ENCODE data around the gene NTN5. TPM values are rescaled to one million over a fixed set of nuclear protein-coding genes. Genes with fewer than 3 reads are reported as not detected.

Gene NTN5
- total RNA-seq, 1 donor from 2014 or later: 0.98 TPM

GRCh38 chr19:48714759-48715675, 42.2 kb upstream of the NTN5 start:
- intact Hi-C loops (cut with DNase I): no loop called here
- H3K4me1 ChIP-seq: peaks cover 62% of the 10 kb centered on the region
- no peak for DNase-seq (ENCODE audit: extremely low spot score in 2 of 2)
- H3K9me3 ChIP-seq: no peaks in the 10 kb centered on the region
- H3K36me3 ChIP-seq: no peaks in the 10 kb centered on the region
- peak overlapping the region; percentile 95 for H3K27ac ChIP-seq
- no peak for TF ChIP-seq POLR2AphosphoS5 (IDR thresholded peaks at IDR 0.05; ENCODE audit: insufficient read depth in 1 of 2, low read depth in 1 of 2)
- TF ChIP-seq CTCF (IDR thresholded peaks at IDR 0.05): no peak
- TF ChIP-seq POLR2A (IDR thresholded peaks at IDR 0.05): no peak
- no peaks in the 10 kb centered on the region for H3K27me3 ChIP-seq
- H3K4me3 ChIP-seq: peak overlapping the region; percentile 58 to 62

DNA sequence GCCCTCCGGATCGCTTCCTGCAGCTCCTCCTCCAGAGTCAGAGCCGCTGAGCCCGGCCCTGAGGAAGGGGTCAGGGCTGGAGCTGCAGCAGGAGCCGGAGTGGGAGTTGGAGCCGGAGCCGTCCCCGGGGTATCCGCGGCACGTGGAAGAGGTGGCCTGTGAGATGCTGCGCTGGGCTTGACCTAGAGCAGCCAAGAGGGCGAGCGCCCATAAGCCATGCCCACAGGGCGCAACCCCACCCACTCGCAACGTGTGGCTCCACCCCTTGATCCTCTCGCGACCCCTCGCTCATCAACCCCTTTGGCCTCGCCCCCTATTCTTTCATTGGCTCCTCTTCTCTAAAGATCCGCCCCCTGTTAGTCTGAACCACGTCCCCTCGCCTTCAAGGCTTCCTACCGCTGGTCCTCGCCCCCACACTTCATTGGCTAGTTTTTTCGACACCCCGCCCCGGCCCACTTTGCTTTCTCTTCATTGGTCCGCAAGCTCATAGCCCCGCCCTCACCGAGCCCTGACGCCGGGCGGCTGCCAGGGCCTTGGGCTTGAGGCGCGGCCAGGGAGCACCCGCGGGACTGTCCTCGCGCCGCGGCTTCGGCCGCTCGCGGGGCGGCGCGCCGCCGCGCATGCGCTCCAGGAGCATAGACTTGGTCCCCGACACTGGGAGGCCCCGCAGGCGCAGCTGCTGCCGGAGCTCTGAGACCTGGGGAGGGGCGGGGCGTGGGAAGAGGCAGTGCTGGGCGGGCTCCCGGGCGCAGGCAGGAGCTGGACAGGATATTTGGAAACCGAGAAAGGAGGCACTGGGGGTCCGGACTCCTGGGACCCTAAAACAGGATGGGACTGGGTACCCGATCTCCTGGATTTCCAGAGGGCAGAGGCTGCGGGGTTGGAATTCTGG, 41.3 kb upstream of the NTN5 start:
- peak; percentile 99 to 100 for DNase-seq (ENCODE audit: extremely low spot score in 2 of 2)
- Histone ChIP-seq H3K4me1 (peaks cover 54% of the 10 kb centered on the region), H3K36me3 (no peaks in the 10 kb centered on the region), H3K27me3 (no peaks in the 10 kb centered on the region), H3K27ac (peak overlapping the region; percentile 95), H3K9me3 (no peaks in the 10 kb centered on the region), H3K4me3 (peak overlapping the region; percentile 62 to 79)
- TF ChIP-seq CTCF (IDR thresholded peaks at IDR 0.05) (no peak), POLR2A (IDR thresholded peaks at IDR 0.05) (peak in 1 of 2 donors; percentile 58), POLR2AphosphoS5 (IDR thresholded peaks at IDR 0.05; ENCODE audit: insufficient read depth in 1 of 2, low read depth in 1 of 2) (peak; percentile 63 to 72)
- intact Hi-C loops (cut with DNase I): no loop called here

DNA sequence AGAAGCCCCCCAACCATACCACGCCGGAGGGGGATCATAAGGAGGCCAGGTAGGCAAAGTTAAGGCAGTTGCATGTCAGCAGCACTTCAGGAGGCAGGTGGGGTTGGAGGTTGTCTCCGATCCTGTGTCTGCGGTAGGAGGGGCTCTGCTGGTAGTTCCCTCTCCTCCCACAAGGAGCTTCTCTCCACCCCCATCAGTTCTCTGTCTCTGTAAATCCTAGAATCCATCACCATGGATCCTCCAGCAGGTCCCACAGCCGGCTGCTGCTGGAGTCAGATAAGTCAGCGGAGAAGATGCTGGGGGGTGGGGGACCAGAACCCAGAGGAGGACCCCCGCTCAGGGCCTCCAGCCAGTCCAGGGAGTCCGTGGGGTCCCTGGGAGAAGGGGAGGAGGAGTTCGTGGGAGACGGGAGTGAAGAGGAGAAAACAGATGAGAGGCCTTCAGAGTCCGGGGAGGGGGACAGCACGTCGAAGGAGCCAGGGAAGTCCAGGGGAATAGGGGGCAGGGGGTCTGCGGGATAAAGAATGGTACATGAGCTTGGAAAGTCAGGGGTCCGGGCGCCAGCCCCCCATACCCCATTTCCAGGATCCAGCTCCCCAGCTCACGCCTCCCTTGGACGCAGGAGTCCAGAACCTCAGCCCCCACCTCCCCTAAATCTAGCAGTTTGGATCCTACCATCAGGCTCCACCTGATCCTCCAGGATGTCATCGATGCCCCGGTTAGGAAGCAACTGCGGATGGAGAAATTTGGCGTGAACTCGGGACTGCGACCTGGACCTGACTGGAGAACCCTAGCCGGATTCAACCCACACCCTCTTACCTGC, 40.4 kb upstream of the NTN5 start:
- H3K27ac ChIP-seq: peak overlapping the region; percentile 78

More for the DNA sequence above, 40.4 kb upstream of the NTN5 start:
- Histone ChIP-seq H3K27me3 (no peaks in the 10 kb centered on the region), H3K36me3 (no peaks in the 10 kb centered on the region), H3K9me3 (no peaks in the 10 kb centered on the region), H3K4me1 (peaks cover 47% of the 10 kb centered on the region), H3K4me3 (peak overlapping the region; percentile 62 to 79)
- intact Hi-C loops (cut with DNase I): no loop called here
- TF ChIP-seq POLR2A (IDR thresholded peaks at IDR 0.05): no peak
- no peak for TF ChIP-seq POLR2AphosphoS5 (IDR thresholded peaks at IDR 0.05; ENCODE audit: insufficient read depth in 1 of 2, low read depth in 1 of 2)
- TF ChIP-seq CTCF (IDR thresholded peaks at IDR 0.05): no peak
- no peak for DNase-seq (ENCODE audit: extremely low spot score in 2 of 2)

Data from vagina (tissue), 2 donors.